CMK (cell line): Measurements from ENCODE around the gene GPC5.

Source experiments
- DNase-seq: peaks from one replicate; pipeline ENCODE4 v3.0.0-alpha.2; 2010; ENCODE audit warnings: low read depth

The GPC5 gene

DNA sequence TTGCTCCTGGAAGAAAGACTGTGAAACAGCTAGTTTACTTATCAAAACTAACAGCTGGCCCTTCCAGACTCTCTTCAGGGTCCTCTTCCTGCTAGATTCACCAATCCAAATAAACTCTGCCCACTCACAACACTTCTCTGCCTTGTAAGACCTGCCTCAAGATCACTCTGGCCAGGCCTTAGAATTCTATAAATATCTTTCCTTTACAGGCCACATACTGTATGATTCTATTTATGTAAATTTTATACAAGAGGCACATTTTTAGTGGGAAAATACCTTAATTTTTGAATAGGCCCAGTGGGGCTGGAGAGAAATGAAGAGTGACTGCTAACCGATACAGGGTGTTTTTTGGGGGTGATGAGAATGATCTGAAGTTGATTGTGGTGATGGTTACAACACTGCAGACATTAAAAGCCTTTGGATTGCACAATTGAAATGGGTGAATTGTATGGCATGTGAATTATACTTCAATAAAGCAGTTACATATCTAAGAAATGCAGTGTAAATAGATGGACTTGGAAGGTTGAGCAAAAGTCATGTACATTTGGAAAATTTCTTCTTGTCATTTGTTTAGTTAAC is 141.8 kb downstream of the GPC5 start:
- DNase-seq, result peak; percentile 76

GRCh38 chr13:91544723-91545122 is 146.3 kb downstream of the GPC5 start:
- DNase-seq, result no peak

GRCh38 chr13:91546900-91547299 is 148.5 kb downstream of the GPC5 start:
- DNase-seq, result no peak

DNA sequence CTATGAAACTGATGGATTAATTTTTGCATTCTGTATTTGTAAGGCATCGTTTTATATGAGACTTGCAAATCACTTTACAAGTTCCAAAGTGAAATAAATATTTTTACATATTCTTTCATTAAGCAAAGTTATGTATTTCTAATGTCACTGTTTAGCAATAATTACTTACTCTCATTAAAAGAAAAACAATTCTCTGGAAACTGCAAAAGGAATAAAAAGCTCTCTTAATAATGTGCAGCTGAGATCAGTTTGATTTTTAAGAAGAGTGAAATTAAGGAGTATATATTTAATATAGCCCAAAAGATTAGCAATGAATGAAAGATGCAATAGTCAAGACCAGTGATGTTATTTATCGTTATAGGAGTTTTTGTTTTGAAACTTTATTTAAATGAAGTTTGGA is 155.2 kb downstream of the GPC5 start:
- DNase-seq, result no peak

- no peak for DNase-seq
These were observed 155.7 kb downstream of the GPC5 start for GRCh38 chr13:91554101-91554500.

GRCh38 chr13:91557328-91558090 is 159.1 kb downstream of the GPC5 start:
- no peak for DNase-seq

- DNase-seq, result no peak
These were observed 165.4 kb downstream of the GPC5 start for GRCh38 chr13:91563799-91564198.

DNA sequence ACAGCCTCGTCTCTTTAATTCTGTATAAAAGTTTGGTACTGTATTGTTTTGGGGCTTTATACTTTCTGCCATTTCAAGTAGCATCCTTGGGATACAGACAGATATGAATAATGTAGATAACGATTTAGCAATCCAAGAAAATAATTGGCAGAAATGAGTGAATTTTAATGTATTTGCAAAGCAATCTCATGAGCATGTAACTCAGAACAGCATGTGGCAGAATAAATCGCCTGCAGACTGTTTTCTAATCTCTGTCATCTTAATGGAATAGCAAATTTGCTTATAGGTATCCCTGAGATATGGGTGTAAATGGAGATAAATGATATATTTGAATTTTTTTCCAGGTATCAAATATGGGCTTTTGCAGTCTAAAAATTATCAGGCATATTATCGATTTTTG is 166.0 kb downstream of the GPC5 start:
- no peak for DNase-seq

- DNase-seq, result no peak
These were observed 166.9 kb downstream of the GPC5 start for GRCh38 chr13:91565296-91565695.

GRCh38 chr13:91567485-91568207 is 169.2 kb downstream of the GPC5 start:
- no peak for DNase-seq

DNA sequence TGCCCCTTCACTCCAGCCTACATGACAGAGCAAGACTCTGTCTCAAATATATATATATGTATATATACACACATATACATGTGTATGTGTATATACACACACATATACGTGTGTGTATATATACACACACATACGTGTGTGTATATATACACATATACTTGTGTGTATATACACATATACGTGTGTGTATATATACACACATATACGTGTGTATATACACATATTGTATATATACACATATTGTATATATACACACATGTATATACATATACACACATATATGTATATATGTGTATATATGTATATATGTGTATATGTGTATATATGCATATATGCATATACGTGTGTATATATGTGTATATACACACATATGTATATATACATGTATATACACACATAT is 173.3 kb downstream of the GPC5 start:
- DNase-seq, result no peak

GRCh38 chr13:91572439-91572838 is 174.0 kb downstream of the GPC5 start:
- no peak for DNase-seq

DNA sequence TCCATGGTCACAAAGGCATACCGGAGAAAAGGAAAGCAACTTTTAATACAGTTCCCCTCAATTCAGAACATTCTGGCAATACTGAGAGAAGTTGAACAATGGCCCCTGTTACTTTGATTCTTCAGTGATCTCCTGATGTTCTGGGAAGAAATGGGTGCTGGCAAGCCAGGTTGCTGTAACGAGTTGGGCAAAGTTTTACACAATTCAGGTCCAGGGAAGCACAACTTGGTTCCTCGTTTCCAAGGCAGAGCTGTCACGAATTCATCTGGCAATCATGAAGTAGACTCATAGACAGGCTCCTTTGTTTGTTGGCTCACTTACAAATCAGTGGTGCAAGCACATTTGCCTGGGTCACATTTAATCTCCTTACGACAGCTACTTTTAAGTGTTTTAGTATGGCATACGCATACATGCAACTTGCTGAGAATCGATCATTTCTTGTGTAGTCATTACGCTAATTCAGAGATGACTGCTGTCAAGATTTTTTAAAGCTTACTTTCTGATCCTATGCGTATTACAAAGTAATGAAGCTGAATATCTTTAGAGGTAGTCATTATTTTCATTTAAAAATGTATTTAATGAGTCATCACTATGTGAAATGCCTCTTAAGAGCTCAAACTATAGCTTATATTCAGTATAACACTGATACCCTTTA is 174.7 kb downstream of the GPC5 start:
- DNase-seq, result no peak

GRCh38 chr13:91574766-91575165 is 176.3 kb downstream of the GPC5 start:
- DNase-seq, result no peak

DNA sequence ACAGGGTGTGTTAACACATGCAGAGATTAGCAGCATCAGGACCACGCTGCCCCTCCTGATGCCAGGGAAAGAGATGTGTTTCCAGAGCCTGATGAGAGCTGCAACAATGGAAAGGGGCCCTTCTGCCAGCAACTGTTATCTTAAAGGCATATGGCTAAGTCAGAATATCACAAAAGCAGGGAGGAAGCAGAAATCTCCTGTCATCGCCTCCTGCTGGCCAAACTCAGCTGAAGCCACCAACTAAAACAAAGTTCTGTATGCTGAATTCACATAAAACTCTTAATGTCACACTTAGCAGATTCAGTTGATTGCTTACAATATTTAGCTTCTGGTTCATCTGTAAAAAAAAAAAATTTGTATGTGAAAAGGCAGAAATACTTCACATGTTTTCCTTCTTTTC is 178.2 kb downstream of the GPC5 start:
- DNase-seq, result peak; percentile 20

GRCh38 chr13:91579320-91579719 is 180.9 kb downstream of the GPC5 start:
- no peak for DNase-seq

DNA sequence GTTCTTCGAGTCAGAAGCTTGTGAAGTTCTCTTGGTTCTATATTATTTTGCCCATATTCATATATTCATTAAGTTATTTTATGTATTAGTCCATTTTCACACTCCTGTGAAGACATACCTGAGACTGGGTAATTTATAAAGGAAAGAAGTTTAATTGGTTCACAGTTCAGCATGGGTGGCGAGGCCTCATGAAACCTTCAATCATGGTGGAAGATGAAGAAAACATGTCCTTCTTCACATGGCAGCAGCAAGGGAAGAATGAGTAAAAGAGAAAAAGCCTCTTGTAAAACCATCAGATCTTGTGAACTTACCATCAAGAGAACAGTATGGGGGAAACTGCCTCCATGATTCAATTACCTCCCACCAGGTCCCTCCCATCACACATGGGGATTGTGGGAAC is 182.3 kb downstream of the GPC5 start:
- DNase-seq, result no peak

- DNase-seq, result no peak
These were observed 188.2 kb downstream of the GPC5 start for GRCh38 chr13:91586609-91587008.

DNA sequence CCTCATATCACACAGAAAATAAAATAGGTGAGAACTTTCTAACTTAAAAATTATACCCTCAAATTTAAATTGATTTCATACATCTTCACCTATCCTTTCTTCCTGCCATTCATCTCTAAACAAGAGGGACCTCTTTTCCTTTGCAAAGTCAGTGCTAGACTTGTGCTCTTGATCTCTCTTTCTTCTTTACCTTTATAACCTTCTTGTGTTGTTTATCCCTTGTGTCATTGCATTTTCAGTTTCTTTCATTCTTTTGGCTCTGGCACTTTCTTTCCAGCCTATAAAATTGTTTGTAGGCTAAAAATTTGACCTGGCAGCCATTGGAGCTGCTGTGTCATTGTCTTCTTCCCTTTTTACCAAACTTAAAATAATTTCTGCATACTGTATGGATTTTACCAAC is 190.1 kb downstream of the GPC5 start:
- no peak for DNase-seq

GRCh38 chr13:91592056-91593014 is 193.9 kb downstream of the GPC5 start:
- no peak for DNase-seq

- no peak for DNase-seq
These were observed 195.0 kb downstream of the GPC5 start for GRCh38 chr13:91593456-91593855.

- no peak for DNase-seq
These were observed 195.6 kb downstream of the GPC5 start for GRCh38 chr13:91594061-91594460.
